WTC11 (cell line): Measurements from ENCODE around the gene NELL1. TPM values are rescaled to one million over a fixed set of nuclear protein-coding genes. Genes with fewer than 3 reads are reported as not detected.

Experiments used
- ATAC-seq: fragments of 200-7000 bp; cut with Tn5 transposase; 2 replicates; pipeline ENCODE4 v1.10.0; 2021; ENCODE audit warnings: mild to moderate bottlenecking, moderate library complexity
- CTCF ChIA-PET: fragments of 300-600 bp; sonication (Branson Sonifier 250); formaldehyde crosslinking; loops from one replicate; lab custom pipeline; 2021; ENCODE audit warnings: antibody characterized with exemption; lab: Charles Lee
- POLR2A ChIA-PET: fragments of 350-600 bp; sonication (Branson Sonifier 250); formaldehyde crosslinking; loops from one replicate; lab custom pipeline; 2021; ENCODE audit warnings: antibody characterized with exemption; lab: Charles Lee
- DNase-seq: peaks from one replicate; pipeline ENCODE4 v3.0.0; 2021; ENCODE audit warnings: low spot score
- H3K27ac Mint-ChIP-seq: 2 replicates; pipeline ENCODE4 v1.8.0; 2021; ENCODE audit warnings: mixed read lengths
- H3K27me3 Mint-ChIP-seq: 2 replicates; pipeline ENCODE4 v1.8.0; 2021; ENCODE audit warnings: low read depth, mild to moderate bottlenecking, moderate library complexity, mixed read lengths
- H3K36me3 Mint-ChIP-seq: 2 replicates; pipeline ENCODE4 v1.8.0; 2021; ENCODE audit warnings: mixed read lengths
- H3K4me1 Mint-ChIP-seq: 2 replicates; pipeline ENCODE4 v1.8.0; 2022; ENCODE audit warnings: mixed read lengths
- H3K4me3 Mint-ChIP-seq: 2 replicates; pipeline ENCODE4 v1.8.0; 2021; ENCODE audit warnings: mild to moderate bottlenecking, moderate library complexity, mixed read lengths
- H3K9me3 Mint-ChIP-seq: 2 replicates; pipeline ENCODE4 v1.8.0; 2021; ENCODE audit warnings: mixed read lengths
- ATF1 ChIP-seq: sonication (generic); formaldehyde crosslinking; IDR thresholded peaks from 2 replicates; pipeline ENCODE4 v1.8.1; 2023; ENCODE audit warnings: mild to moderate bottlenecking, moderate library complexity, missing genetic modification reagents
- CBFB ChIP-seq: sonication (generic); formaldehyde crosslinking; IDR thresholded peaks from 2 replicates; pipeline ENCODE4 v1.8.1; 2022; ENCODE audit warnings: mild to moderate bottlenecking, low read depth, missing genetic modification reagents
- E2F4 ChIP-seq: sonication (generic); formaldehyde crosslinking; IDR thresholded peaks from 2 replicates; pipeline ENCODE4 v1.8.1; 2022; ENCODE audit warnings: low read depth, mild to moderate bottlenecking, moderate library complexity, missing genetic modification reagents, borderline replicate concordance
- ESRRA ChIP-seq: sonication (generic); formaldehyde crosslinking; IDR thresholded peaks from 2 replicates; pipeline ENCODE4 v1.8.1; 2022; ENCODE audit warnings: mild to moderate bottlenecking, missing genetic modification reagents, borderline replicate concordance
- ETV6 ChIP-seq: sonication (generic); formaldehyde crosslinking; IDR thresholded peaks from 2 replicates; pipeline ENCODE4 v1.8.1; 2022; ENCODE audit warnings: mild to moderate bottlenecking, missing genetic modification reagents
- FOXJ3 ChIP-seq: sonication (generic); formaldehyde crosslinking; IDR thresholded peaks from 2 replicates; pipeline ENCODE4 v1.9.0; 2021; ENCODE audit warnings: missing genetic modification reagents, mild to moderate bottlenecking, borderline replicate concordance
- FOXK1 ChIP-seq: sonication (generic); formaldehyde crosslinking; IDR thresholded peaks from 2 replicates; pipeline ENCODE4 v1.8.0; 2022; ENCODE audit warnings: mild to moderate bottlenecking, moderate library complexity, missing genetic modification reagents
- GRHL2 ChIP-seq: fragments of 250-450 bp; sonication (Bioruptor Pico); IDR thresholded peaks from 2 replicates; pipeline ENCODE4 v1.8.0; 2022; ENCODE audit warnings: mild to moderate bottlenecking, moderate library complexity; ENCODE audit not compliant: insufficient replicate concordance, severe bottlenecking
- GTF2I ChIP-seq: fragments of 250-450 bp; sonication (Bioruptor Pico); conservative IDR thresholded peaks from 2 replicates; pipeline ENCODE4 v1.4.0; 2021; ENCODE audit warnings: mild to moderate bottlenecking
- JAZF1 ChIP-seq: fragments of 250-450 bp; sonication (Bioruptor Pico); IDR thresholded peaks from 2 replicates; pipeline ENCODE4 v1.9.0; 2021; ENCODE audit warnings: moderate library complexity, mild to moderate bottlenecking, inconsistent platforms
- MAX ChIP-seq: sonication (generic); formaldehyde crosslinking; IDR thresholded peaks from 2 replicates; pipeline ENCODE4 v1.8.0; 2022; ENCODE audit warnings: mild to moderate bottlenecking, missing genetic modification reagents
- MYBL2 ChIP-seq: sonication (generic); formaldehyde crosslinking; IDR thresholded peaks from 2 replicates; pipeline ENCODE4 v1.8.1; 2023; ENCODE audit warnings: mild to moderate bottlenecking, moderate library complexity, missing genetic modification reagents
- NR1H2 ChIP-seq: sonication (generic); formaldehyde crosslinking; IDR thresholded peaks from 2 replicates; pipeline ENCODE4 v1.9.0; 2021; ENCODE audit warnings: mild to moderate bottlenecking, moderate library complexity, missing genetic modification reagents
- NR2C2 ChIP-seq: sonication (generic); formaldehyde crosslinking; IDR thresholded peaks from 2 replicates; pipeline ENCODE4 v1.8.0; 2022; ENCODE audit warnings: mild to moderate bottlenecking, missing genetic modification reagents
- NR3C1 ChIP-seq: sonication (generic); formaldehyde crosslinking; conservative IDR thresholded peaks from 2 replicates; pipeline ENCODE4 v1.8.1; 2023; ENCODE audit warnings: low read depth, mild to moderate bottlenecking, missing genetic modification reagents
- OVOL2 ChIP-seq: fragments of 250-450 bp; sonication (Bioruptor Pico); IDR thresholded peaks from 2 replicates; pipeline ENCODE4 v1.9.0; 2021; ENCODE audit warnings: mild to moderate bottlenecking, borderline replicate concordance
- RORB ChIP-seq: fragments of 250-450 bp; sonication (Bioruptor Pico); IDR thresholded peaks from 2 replicates; pipeline ENCODE4 v1.9.0; 2021; ENCODE audit warnings: mild to moderate bottlenecking
- SMAD3 ChIP-seq: sonication (generic); formaldehyde crosslinking; IDR thresholded peaks from 2 replicates; pipeline ENCODE4 v1.8.0; 2022; ENCODE audit warnings: missing genetic modification reagents, mild to moderate bottlenecking, borderline replicate concordance
- SMAD4 ChIP-seq: sonication (generic); formaldehyde crosslinking; IDR thresholded peaks from 2 replicates; pipeline ENCODE4 v1.8.0; 2022; ENCODE audit warnings: mild to moderate bottlenecking, missing genetic modification reagents
- SOX15 ChIP-seq: fragments of 250-450 bp; sonication (Bioruptor Pico); IDR thresholded peaks from 2 replicates; pipeline ENCODE4 v1.9.0; 2021; ENCODE audit warnings: mild to moderate bottlenecking
- TEAD4 ChIP-seq: sonication (generic); formaldehyde crosslinking; IDR thresholded peaks from 2 replicates; pipeline ENCODE4 v1.8.0; 2022; ENCODE audit warnings: mild to moderate bottlenecking, missing genetic modification reagents
- USF2 ChIP-seq: sonication (generic); formaldehyde crosslinking; IDR thresholded peaks from 2 replicates; pipeline ENCODE4 v1.8.1; 2023; ENCODE audit warnings: mild to moderate bottlenecking, missing genetic modification reagents, moderate library complexity
- ZMAT4 ChIP-seq: fragments of 250-450 bp; sonication (Bioruptor Pico); IDR thresholded peaks from 2 replicates; pipeline ENCODE4 v1.9.0; 2021; ENCODE audit warnings: mild to moderate bottlenecking
- ZNF232 ChIP-seq: sonication (generic); formaldehyde crosslinking; IDR thresholded peaks from 2 replicates; pipeline ENCODE4 v1.8.0; 2022; ENCODE audit warnings: mild to moderate bottlenecking, missing genetic modification reagents
- ZNF263 ChIP-seq: sonication (generic); formaldehyde crosslinking; IDR thresholded peaks from 2 replicates; pipeline ENCODE4 v1.8.1; 2022; ENCODE audit warnings: low read depth, mild to moderate bottlenecking, moderate library complexity, missing genetic modification reagents
- ZNF425 ChIP-seq: fragments of 250-450 bp; sonication (Bioruptor Pico); conservative IDR thresholded peaks from 2 replicates; pipeline ENCODE4 v1.9.0; 2021; ENCODE audit warnings: mild to moderate bottlenecking
- total RNA-seq: library from RNA; stranded (reverse); gene quantifications from 3 replicates; pipeline ENCODE4 v1.2.3, GENCODE V29; 2021
- TF ChIP-seq, protein P1 (sequence below): sonication (generic); formaldehyde crosslinking; IDR thresholded peaks from 2 replicates; pipeline ENCODE4 v1.8.1; 2022; ENCODE audit warnings: mild to moderate bottlenecking, missing genetic modification reagents, moderate library complexity, borderline replicate concordance
- TF ChIP-seq, protein P2 (sequence below): fragments of 250-450 bp; sonication (Bioruptor Pico); IDR thresholded peaks from 2 replicates; pipeline ENCODE4 v2.1.2; 2022; ENCODE audit warnings: mild to moderate bottlenecking, moderate library complexity

The NELL1 gene
- total RNA-seq, 1 experiment from 2014 or later: 1.8 TPM

- CTCF ChIA-PET: no interaction called here
- H3K36me3 Mint-ChIP-seq: no peaks in the 10 kb centered on the region; the same call in 1 of the 2 replicates
- ATAC-seq: no peak
- DNase-seq: no peak
- TF ChIP-seq JAZF1 (CRISPR knock-in tag): no peak
- TF ChIP-seq MYBL2 (CRISPR knock-in tag): no peak
- no peak for TF ChIP-seq USF2
- TF ChIP-seq ZNF263 (CRISPR knock-in tag): no peak
- no peak for TF ChIP-seq SOX15 (CRISPR knock-in tag)
- TF ChIP-seq ZNF232 (CRISPR knock-in tag): no peak
- TF ChIP-seq FOXK1 (CRISPR knock-in tag): no peak
- TF ChIP-seq ETV6 (CRISPR knock-in tag): no peak
- no peak for TF ChIP-seq SMAD4
- TF ChIP-seq E2F4 (CRISPR knock-in tag): no peak
- TF ChIP-seq CBFB (CRISPR knock-in tag): no peak
- TF ChIP-seq ESRRA: no peak
- TF ChIP-seq TEAD4 (CRISPR knock-in tag): no peak
- H3K4me1 Mint-ChIP-seq: no peaks in the 10 kb centered on the region
- no peak overlapping the region for H3K4me3 Mint-ChIP-seq
- H3K9me3 Mint-ChIP-seq: peaks cover 19% of the 10 kb centered on the region
- POLR2A ChIA-PET: no interaction called here
- no peaks in the 10 kb centered on the region for H3K27me3 Mint-ChIP-seq
- no peak overlapping the region for H3K27ac Mint-ChIP-seq
Measured at GRCh38 chr11:21489416-21490115, 820.2 kb downstream of the NELL1 start.

DNA sequence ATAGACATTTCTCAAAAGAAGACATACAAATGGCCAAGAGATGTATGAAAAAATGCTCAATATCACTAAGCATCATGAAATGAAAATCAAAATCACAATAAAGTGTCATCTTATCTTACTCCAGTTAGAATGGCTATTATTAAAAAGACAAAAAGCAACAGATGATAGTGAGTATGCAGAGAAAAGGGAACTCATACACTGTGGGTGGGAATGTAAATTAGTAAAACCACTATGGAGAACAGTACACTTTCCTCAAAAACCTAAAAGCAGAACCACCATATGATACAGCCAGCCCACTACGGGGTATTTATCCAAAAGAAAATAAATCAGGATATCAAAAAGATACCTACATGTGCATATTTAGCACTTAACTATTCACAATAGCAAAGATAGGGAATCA lies 823.5 kb downstream of the NELL1 start:
- no peak for ATAC-seq
- CTCF ChIA-PET: no interaction called here
- H3K4me1 Mint-ChIP-seq: no peaks in the 10 kb centered on the region
- DNase-seq: no peak
- peaks cover 19% of the 10 kb centered on the region for H3K9me3 Mint-ChIP-seq
- H3K4me3 Mint-ChIP-seq: no peak overlapping the region
- no peak for TF ChIP-seq GTF2I (CRISPR knock-in tag)
- no peak for TF ChIP-seq OVOL2
- TF ChIP-seq, protein P1, sequence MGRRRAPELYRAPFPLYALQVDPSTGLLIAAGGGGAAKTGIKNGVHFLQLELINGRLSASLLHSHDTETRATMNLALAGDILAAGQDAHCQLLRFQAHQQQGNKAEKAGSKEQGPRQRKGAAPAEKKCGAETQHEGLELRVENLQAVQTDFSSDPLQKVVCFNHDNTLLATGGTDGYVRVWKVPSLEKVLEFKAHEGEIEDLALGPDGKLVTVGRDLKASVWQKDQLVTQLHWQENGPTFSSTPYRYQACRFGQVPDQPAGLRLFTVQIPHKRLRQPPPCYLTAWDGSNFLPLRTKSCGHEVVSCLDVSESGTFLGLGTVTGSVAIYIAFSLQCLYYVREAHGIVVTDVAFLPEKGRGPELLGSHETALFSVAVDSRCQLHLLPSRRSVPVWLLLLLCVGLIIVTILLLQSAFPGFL (CRISPR knock-in tag): no peak
- no peak for TF ChIP-seq FOXJ3 (CRISPR knock-in tag)
- no peak for TF ChIP-seq GRHL2
- TF ChIP-seq, protein P2, sequence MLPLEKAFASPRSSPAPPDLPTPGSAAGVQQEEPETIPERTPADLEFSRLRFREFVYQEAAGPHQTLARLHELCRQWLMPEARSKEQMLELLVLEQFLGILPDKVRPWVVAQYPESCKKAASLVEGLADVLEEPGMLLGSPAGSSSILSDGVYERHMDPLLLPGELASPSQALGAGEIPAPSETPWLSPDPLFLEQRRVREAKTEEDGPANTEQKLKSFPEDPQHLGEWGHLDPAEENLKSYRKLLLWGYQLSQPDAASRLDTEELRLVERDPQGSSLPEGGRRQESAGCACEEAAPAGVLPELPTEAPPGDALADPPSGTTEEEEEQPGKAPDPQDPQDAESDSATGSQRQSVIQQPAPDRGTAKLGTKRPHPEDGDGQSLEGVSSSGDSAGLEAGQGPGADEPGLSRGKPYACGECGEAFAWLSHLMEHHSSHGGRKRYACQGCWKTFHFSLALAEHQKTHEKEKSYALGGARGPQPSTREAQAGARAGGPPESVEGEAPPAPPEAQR: no peak
- TF ChIP-seq MAX: no peak
- TF ChIP-seq NR1H2 (CRISPR knock-in tag): no peak
- no peak for TF ChIP-seq JAZF1 (CRISPR knock-in tag)
- TF ChIP-seq SMAD3 (CRISPR knock-in tag): no peak
- TF ChIP-seq RORB (CRISPR knock-in tag): no peak
- TF ChIP-seq ZNF425 (CRISPR knock-in tag): no peak
- no peak for TF ChIP-seq ETV6 (CRISPR knock-in tag)
- no peak for TF ChIP-seq NR3C1 (CRISPR knock-in tag)
- no peak for TF ChIP-seq ATF1
- TF ChIP-seq NR2C2 (CRISPR knock-in tag): no peak
- no peak for TF ChIP-seq ZMAT4 (CRISPR knock-in tag)
- no peaks in the 10 kb centered on the region for H3K27me3 Mint-ChIP-seq
- no peak overlapping the region for H3K27ac Mint-ChIP-seq
- POLR2A ChIA-PET: no interaction called here
- H3K36me3 Mint-ChIP-seq: no peaks in the 10 kb centered on the region; the same call in 1 of the 2 replicates
